M059J (cell line): ENCODE measurements around the gene SOWAHB. TPM values are rescaled to one million over a fixed set of nuclear protein-coding genes. Genes with fewer than 3 reads are reported as not detected.
A peak's percentile ranks its signal among the peaks of the same experiment; 100 is the strongest.

ENCODE experiments used
- DNase-seq: peaks from one replicate; pipeline ENCODE4 v3.0.0-alpha.2; 2012; ENCODE audit warnings: low read depth
- total RNA-seq: library from RNA; depleted of rRNA; stranded (reverse); fragments of >200 nt; shearing (Covaris generic); gene quantifications from 2 replicates; pipeline ENCODE4 v1.2.3, GENCODE V29; 2014; rRNA removed

SOWAHB gene
- not detected in 2 replicates for total RNA-seq

- DNase-seq, result peak; percentile 9
Observed at GRCh38 chr4:76897536-76898384, at the start of gene SOWAHB. SOWAHB (minus strand) TSS chr4:76898144; CDS start chr4:76897849, 295 bp downstream.

- no peak for DNase-seq
Observed at GRCh38 chr4:76947369-76947768, 49.4 kb upstream of the SOWAHB start.

- DNase-seq, result peak; percentile 71
Observed at GRCh38 chr4:76943790-76944189, 45.8 kb upstream of the SOWAHB start.

GRCh38 chr4:76943129-76943620 is 45.2 kb upstream of the SOWAHB start:
- DNase-seq, result peak; percentile 75

GRCh38 chr4:76939184-76939583 is 41.2 kb upstream of the SOWAHB start:
- DNase-seq, result no peak

GRCh38 chr4:76931576-76932276 is 33.8 kb upstream of the SOWAHB start:
- no peak for DNase-seq

GRCh38 chr4:76931087-76931486 is 33.1 kb upstream of the SOWAHB start:
- DNase-seq, result peak; percentile 36

GRCh38 chr4:76930685-76931084 is 32.7 kb upstream of the SOWAHB start:
- DNase-seq, result no peak

- DNase-seq, result no peak
Observed at GRCh38 chr4:76926841-76927240, 28.9 kb upstream of the SOWAHB start.

- DNase-seq, result no peak
Observed at GRCh38 chr4:76923619-76924357, 25.8 kb upstream of the SOWAHB start.

GRCh38 chr4:76920715-76921114 is 22.8 kb upstream of the SOWAHB start:
- DNase-seq, result no peak

- no peak for DNase-seq
Observed at GRCh38 chr4:76909711-76910110, 11.8 kb upstream of the SOWAHB start.

GRCh38 chr4:76905521-76905920 is 7.6 kb upstream of the SOWAHB start:
- DNase-seq, result peak; percentile 14

- no peak for DNase-seq
Observed at GRCh38 chr4:76904646-76905190, 6.8 kb upstream of the SOWAHB start.

GRCh38 chr4:76902233-76902890 is 4.4 kb upstream of the SOWAHB start:
- DNase-seq, result no peak

- no peak for DNase-seq
Observed at GRCh38 chr4:76898949-76899645, 1.2 kb upstream of the SOWAHB start.

GRCh38 chr4:76898385-76898692 is 395 bp upstream of the SOWAHB start:
- no peak for DNase-seq

GRCh38 chr4:76896614-76897535 is 1.1 kb downstream of the SOWAHB start:
- peak; percentile 22 for DNase-seq

GRCh38 chr4:76896048-76896447 is 1.9 kb downstream of the SOWAHB start:
- DNase-seq, result no peak

GRCh38 chr4:76895619-76896018 is 2.3 kb downstream of the SOWAHB start:
- DNase-seq, result no peak
